Measurements from ENCODE around the gene OR56A5. TPM values are rescaled to one million over a fixed set of nuclear protein-coding genes. Genes with fewer than 3 reads are reported as not detected.
"Not testable (repeated sequence)": the region's sequence is repeated elsewhere in the genome, so short reads cannot be mapped to it uniquely, and the experiment has no call there.

The OR56A5 gene, protein sequence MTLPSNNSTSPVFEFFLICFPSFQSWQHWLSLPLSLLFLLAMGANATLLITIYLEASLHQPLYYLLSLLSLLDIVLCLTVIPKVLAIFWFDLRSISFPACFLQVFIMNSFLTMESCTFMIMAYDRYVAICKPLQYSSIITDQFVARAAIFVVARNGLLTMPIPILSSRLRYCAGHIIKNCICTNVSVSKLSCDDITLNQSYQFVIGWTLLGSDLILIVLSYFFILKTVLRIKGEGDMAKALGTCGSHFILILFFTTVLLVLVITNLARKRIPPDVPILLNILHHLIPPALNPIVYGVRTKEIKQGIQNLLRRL
- not detected in 2 replicates for polyA plus RNA-seq (2014; cell fraction: cytosol; rRNA removed)
- polyA plus RNA-seq (2014; cell fraction: nucleus; rRNA removed), result not detected in 2 replicates

DNA sequence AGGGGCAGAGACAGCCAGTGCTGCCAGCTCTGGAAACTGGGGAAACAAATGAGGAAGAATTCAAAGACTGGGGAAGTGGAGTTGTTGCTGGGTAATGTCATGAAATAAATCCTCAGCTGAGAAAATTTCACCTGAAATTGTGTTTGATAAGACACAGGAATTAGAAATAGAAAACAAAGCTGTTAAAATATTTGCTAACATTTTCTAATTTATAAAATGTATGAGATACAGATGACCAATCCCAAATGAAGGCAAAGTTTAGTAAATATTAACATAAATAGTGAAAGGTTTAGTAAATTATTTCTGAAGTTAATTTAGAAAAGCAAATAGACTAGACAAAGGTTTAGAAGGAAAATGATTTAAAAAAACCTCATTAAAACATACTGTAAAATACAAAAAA lies at the start of gene OR56A5:
TSS of gene OR56A5 (minus strand) at position 101 of the 400 bp plus-strand sequence. CDS start at position 101, 0 bp downstream.
- no peak for DNase-seq (ENCODE audit: low spot score)

DNA sequence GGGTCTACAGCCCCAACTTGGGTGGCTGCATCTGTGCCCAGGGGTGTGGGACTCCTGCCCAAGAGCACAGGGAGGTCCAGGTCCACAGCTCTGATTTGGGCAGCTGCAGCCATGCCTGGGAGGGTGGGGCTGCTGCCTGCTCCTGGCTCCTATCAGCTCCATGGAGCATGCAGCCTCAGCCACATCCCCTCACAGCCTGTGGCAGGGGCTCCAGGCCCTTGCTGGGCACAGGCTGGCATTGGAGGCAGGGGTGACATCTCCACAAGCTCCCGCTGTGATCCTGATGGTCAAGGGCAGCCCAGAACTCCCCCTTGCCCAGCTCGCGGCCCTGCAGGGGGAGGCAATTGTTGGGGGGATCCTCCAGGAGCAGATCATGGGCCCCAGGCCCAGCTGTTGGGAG lies 44.7 kb upstream of the OR56A5 start:
- no peak for DNase-seq (ENCODE audit: low spot score)

DNA sequence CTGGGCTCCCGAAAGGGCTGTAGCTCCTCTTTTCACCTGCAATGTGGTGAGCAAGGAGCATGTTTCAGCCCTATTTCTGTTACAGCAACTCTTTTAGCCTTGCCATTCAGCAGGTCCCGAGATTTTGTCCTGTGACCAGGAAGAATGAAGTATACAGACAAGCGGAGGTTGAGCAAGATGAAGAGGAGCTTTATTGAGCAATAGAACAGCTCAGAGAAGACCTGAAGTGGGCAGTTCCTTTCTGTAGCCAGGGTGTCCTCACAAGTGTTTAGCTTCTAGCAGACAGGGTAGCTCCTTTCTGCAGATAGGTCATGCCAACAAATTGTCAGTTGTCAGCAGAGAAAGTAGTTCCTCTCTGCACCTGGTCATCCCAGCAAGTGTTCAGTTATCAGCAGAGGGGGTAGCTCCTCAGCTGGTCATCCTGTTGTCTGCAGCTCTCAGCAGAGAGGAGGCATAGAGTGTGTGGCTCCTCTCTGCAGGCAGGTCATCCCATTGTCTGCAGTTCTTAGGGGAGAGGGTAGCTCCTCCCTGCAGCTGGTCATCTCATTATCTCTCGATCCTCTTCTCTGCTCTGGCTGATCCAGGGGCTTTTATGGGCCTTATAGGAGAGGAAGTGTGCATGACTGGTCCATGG lies 43.9 kb upstream of the OR56A5 start:
- DNase-seq (ENCODE audit: low spot score), result no peak

DNA sequence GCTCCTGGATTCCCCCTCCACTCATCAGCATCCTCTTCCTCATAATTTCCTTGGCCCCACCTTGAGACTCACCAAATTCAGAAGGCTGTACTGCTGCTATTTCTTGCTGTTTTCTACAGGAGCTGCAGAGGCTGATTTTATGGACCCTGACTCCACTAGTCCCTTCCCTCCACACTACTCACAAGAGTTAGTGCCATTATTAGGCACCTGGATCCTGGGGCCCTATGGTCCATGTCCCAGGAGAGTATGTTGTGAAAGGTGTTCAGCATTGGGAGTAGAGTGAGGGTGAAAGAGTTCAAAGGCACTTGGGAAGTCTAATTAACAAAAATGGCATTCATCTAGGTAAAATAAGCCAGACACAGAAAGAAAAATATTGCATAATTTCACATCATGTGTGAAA lies 38.6 kb upstream of the OR56A5 start, which contains the start of gene OR56A4:
TSS of gene OR56A4 (minus strand) at position 101 of the 400 bp plus-strand sequence. CDS start 3,954 bp downstream, outside the sequence.
- DNase-seq (ENCODE audit: low spot score), result no peak

DNA sequence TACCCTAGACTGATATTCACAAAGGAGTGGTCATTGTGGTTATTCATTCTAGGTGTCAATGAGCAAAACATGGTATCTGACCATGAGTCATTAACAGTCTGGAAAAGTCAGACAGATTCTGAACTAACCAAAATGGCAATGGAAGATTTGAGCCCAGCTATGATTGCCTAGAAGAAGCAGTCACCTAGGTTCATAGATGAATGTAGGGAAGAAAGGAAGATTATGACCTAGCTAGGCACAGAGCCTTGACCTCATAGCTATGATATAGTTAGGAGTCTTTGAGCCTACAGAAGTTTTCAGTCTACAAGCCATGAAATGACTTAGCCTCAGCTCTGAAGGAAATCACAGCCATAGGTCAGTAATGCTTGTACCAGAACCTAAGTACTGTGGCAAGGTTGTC lies 38.1 kb upstream of the OR56A5 start:
- no peak for DNase-seq (ENCODE audit: low spot score)

DNA sequence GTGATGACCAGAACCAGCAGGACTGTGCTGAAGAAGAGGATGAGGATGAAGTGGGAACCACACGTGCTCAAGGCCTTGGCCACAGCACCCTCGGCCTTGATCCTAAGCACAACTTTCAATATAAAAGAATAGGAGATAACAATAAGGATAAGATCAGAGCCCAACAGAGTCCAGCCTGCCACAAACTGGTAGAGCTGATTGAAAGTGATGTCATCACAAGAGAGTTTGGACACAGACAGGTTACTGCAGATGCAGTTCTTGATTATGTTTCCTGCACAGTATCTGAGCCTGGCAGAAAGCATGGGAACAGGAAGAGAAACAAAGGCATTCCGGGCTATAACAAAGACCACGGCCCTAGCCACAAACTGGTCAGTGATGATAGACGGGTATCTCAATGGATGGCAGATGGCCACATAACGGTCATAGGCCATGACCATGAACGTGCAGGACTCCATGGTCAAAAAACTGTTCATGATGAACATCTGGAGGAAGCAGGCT lies 34.0 kb upstream of the OR56A5 start:
- DNase-seq (ENCODE audit: low spot score), result no peak

DNA sequence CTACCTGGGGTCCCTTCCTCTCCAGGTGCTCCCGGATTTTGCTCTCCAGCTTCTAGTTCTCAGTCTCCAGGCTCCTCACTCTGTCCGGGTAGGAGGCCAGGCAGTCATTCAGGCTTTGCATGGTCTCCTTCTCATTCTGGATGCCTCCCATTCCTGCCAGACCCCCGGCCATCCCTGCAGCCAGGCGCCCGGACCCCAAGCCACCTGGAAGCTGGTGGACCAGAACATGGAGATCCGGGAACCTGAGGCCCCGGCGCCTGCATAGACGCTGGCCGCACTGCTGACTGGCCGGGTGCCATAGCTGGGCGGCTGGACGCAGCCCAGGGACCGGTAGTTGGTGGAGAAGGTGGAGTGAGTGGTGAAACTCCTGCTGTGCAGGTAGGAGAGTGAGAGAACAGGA lies 26.5 kb upstream of the OR56A5 start:
- no peak for DNase-seq (ENCODE audit: low spot score)

DNA sequence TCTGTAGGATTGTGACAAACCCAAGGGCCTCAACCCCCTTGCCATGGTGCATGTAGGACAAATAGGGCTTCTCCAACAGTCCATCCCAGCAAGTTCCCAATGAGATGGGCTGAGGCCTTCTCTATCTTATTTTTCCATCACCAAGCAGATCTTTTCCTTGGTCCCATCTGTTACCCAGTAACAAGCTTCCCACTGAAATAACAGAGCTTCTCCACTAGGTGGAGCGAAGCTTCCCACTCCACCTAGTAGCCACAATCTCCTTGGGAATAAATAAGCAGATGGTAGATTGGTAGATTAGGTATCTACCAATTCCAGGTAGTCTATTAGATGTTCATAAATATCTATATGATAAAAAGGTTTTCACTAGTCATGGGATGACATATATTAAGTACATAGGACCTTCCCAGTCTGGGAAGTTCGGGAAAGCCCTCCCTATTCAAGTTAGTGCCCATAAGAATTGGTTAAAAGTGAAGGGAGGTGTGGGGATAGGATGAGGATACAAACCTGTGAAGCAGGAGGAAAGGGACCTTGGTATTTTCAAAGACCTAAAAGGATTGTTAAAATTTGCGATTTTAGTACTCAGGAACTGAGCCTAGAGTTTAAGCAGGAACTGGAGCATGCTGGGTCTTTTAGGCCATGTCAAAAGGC lies 24.4 kb upstream of the OR56A5 start:
- DNase-seq (ENCODE audit: low spot score), result peak; percentile 7

DNA sequence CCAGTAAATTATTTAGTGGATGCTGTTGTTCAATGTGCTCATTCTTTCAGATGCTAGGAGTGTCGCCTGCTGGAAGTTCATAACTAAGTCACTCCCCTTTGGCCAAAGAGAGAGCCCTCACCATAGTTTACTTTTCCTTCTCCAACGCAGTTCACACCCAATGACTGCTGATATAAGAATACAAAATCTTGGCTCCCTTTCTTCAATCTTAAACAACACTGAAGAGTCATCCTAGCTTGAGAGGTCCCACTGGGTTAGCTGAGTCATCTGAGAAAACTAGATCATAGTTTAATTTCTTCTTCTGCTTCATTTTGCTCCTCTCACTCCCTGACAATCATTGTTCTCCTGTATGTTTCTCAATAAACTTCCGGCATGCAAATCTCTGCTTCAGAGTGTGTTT lies 23.9 kb upstream of the OR56A5 start:
- DNase-seq (ENCODE audit: low spot score), result no peak

DNA sequence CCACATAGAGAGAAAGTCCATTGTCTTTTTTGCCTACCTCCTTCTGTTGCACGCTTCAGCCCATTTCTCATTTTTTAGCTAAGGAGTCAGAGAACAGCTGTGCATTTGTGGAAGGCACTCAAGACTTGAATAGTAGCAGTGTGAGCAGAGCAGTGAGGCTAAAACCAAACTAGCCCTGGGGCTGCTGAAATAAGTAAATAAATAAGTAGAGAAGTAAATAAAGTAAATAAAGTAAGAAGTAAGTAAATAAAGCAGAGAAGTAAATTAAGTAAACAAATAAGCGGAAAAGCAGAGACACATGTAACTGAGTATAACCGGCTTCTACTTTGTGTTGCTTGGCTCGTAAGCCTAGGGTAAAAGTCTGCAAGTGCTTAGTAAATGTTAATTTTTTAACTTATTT lies 20.9 kb upstream of the OR56A5 start:
- DNase-seq (ENCODE audit: low spot score), result no peak

DNA sequence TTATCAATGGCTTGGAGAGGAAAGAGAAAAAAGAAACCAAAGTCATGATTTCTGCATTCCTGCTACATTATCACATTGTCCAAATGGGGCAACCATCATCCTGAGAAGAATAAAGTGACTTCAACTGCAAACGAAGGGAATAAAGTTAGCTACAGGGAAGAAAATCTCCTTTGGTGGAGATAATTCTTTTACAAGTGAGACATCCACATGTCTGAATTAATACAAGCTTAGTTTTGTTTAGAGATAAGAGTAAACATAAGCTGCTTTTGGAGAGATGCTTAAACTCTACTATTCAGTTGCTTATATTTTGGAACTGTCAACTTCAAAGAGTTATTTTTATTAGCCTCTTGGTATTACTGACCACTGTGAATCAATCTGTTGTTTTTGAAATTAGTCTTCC lies 18.6 kb upstream of the OR56A5 start, which contains the start of gene OR52L1:
TSS of gene OR52L1 (minus strand) at position 101 of the 400 bp plus-strand sequence. CDS start at position 46, 55 bp downstream.
- DNase-seq (ENCODE audit: low spot score), result no peak

DNA sequence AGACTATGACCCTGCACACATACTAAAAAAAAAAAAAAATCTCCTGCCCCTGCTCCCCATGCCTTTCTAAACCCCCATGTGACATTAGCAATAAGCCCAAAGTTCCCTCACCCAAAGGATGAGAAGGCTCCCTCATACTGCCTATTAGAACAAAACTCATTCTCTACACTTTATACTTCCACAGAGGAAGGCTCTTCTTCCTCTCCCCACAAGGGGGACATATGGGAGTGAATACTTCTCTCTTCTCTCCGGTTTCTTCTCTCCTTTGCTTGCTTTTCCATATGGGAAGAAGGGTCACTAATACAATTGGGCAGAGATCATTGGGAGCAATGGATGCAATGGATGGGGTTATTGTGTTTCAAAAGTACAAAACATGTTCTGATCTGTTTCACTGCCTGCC lies 15.1 kb upstream of the OR56A5 start:
- DNase-seq (ENCODE audit: low spot score), result no peak

DNA sequence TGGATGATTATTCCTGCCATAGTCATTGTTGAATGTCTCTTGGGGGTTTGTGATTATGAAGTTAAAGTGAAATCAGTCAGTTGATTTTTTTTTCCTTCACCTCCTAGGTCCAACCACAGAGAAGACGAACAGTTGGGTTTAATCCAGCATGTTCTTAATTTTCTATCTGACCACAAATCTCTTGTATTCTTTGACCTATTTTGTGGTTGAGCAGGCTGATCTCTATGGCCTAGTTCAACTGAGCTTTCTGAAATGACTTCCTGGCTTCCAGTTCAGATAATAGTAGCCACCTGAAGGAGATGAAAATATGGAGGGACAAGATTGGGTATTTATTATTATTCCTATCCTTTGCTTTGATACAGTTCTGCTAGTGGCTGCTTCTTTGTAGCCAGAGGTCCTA lies 5.2 kb upstream of the OR56A5 start:
- DNase-seq (ENCODE audit: low spot score), result no peak

DNA sequence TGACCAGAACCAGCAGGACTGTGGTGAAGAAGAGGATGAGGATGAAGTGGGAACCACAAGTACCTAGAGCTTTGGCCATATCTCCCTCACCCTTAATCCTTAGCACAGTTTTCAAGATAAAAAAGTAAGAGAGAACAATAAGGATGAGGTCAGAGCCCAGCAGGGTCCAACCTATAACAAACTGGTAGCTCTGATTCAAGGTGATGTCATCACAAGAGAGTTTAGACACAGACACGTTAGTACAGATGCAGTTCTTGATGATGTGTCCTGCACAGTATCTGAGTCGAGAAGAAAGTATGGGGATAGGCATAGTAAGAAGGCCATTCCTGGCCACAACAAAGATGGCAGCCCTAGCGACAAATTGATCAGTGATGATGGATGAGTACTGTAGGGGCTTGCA lies 586 bp downstream of the OR56A5 start:
- DNase-seq (ENCODE audit: low spot score), result no peak

DNA sequence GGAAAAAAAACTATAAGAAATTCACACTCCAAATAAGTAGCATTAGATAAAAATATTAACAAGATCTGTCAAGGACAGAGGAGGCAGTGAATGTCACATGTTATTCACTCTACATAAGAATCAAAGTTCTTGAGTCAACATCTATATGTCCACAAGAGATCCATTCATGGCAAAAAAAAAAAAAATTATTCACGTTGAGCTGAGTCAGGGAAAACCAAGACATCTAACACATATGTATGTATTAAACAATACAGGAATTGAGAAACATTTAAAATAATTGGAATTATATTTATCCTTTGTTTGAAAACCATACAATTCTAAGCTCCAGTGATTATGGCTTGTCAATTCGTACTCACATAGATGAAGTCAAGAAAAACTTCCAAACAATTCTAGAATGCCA lies 1.3 kb downstream of the OR56A5 start:
- DNase-seq (ENCODE audit: low spot score), result no peak

DNA sequence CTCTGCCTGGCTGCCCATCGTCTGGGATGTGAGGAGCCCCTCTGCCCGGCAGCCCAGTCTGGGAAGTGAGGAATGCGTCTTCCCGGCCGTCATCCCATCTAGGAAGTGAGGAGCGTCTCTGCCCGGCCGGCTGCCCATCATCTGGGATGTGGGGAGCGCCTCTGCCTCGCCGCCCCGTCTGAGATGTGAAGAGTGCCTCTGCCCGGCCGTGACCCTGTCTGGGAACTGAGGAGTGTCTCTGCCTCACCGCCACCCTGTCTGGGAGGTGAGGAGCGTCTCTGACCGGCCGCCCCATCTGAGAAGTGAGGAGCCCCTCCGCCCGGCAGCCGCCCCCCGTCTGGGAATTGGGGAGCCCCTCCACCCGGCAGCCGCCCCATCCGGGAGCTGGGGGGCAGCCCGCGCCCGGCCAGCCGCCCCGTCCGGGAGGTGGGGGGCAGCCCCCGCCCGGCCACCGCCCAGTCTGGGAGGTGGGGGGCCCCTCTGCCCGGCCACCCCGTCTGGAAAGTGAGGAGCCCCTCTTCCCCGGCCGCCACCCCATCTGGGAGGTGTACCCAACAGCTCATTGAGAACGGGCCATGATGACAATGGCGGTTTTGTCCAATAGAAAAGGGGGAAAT lies 7.5 kb downstream of the OR56A5 start:
- DNase-seq (ENCODE audit: low spot score), result not testable (repeated sequence)

DNA sequence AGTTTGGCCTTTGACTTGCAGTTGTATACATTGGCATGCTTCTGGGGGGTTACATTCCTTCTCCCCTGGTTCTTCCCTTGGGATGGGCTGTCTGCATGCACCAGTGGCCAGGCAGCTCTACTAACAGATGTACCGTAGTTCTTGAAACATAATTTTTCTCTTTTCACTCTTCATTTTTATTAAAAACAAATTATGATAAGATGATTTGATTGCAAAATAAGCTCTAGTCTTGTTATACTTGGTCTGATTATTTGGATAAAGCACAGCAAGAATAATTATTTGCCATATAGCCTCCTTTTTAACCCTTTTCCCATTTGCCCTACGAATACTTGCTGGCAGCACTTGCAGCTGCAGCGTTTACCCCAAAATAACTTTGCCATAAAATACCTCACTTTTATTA lies 12.7 kb downstream of the OR56A5 start:
- DNase-seq (ENCODE audit: low spot score), result no peak

DNA sequence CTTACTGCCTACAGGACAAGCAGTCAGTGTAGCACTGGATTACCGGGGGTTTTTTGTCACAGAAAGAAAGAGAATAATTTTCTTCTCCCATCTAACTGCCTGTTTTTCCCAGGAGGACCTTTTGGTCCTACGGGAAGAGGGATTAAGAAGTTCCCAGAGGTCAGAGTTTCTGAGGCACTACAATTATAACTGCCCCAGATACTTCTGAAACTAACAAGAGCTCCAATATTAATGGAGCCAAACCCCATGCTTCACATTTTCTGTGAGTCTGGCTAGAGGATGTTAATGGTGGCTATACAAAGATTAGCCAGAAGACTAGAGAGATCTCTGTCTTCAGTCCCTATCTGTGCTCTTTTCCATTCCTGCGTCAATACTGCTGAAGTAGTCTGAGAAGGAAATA lies 26.3 kb downstream of the OR56A5 start, which contains the start of gene OR56A3:
TSS of gene OR56A3 (plus strand) at position 301 of the 400 bp plus-strand sequence. CDS start 5,096 bp downstream, outside the sequence.
- no peak for DNase-seq (ENCODE audit: low spot score)

DNA sequence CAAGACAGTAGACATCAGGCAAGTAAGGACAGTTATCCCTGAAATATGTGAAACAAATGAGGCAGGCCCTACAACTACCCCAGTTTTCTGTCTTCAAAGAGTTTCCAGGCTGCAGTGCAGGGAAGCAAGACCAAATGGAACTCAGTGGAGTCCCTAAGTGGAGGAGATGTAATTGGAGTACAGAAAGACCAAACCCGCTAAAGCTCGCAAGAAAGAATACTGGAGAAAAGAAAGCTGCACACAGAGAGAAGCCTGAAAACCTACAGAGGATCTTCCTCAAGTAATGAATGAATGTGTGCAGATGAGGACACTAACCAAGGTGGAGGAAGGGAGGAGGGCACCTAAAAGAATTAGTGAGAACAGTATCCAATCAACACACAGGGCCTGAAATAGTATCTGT lies 27.5 kb downstream of the OR56A5 start:
- DNase-seq (ENCODE audit: low spot score), result no peak

DNA sequence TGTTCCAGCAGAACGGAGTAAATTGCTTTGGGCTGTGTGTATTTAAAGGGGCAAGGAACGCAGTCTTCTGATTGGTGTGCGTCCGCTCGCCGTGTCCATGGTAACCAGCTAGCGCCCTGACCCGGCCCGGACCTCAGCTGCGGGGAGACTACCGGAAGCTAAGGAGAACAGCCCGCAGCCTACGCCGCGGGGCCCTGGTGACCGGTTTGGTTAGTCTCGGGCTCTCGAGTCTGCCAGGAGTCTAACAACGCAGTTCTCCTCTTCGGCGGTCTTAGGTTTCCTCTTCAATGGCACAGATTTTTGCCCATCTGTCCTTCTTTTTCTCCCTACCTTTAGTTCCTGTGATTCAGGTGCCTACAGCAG lies 29.7 kb downstream of the OR56A5 start:
- no peak for DNase-seq (ENCODE audit: low spot score)

DNA sequence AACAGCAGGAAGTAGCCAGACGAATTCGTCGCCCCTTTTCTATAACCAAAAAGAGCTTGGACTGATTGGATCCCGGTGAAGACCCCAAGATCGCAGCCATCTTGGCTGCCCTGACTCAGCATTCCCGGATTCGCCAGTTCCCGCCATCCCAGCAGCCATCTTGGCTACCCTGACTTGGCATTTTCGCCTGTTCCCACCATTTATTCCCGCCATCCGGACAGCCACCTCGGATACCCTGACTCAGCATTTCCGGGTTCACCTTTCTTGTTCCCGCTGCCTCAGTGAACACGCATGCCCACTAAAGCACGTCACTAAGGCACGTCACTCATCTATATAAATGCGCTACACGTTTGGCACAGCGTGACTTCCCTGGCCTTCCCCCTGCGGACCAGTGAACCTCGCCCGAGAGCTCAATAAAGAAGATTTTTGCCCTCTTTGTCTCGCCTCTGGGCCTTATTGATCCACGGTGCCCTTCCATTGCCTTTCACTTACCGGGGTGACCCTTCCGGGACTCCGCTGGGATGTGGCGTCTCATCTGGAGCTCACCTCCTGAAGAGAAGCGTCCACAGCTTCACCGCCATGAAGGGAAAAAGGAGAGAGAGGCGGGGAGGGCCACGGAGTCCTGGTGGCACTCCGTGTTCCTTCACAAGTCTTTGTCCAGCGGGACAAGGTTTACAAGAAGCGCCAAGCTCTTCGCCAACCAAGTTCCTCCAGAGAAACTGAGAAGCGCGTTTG lies 30.3 kb downstream of the OR56A5 start:
- no peak for DNase-seq (ENCODE audit: low spot score)
